Neural crest cell (in vitro differentiated cells): ENCODE measurements around the gene CPSF4. TPM values are rescaled to one million over a fixed set of nuclear protein-coding genes. Genes with fewer than 3 reads are reported as not detected.

ENCODE experiments used
- DNase-seq: peaks from one replicate; pipeline ENCODE4 v3.0.0; 2021; ENCODE audit warnings: low read depth, mixed read lengths, low spot score
- H3K27ac Mint-ChIP-seq: one replicate; pipeline ENCODE4 v1.8.0; 2021; ENCODE audit warnings: mild to moderate bottlenecking, mixed read lengths; ENCODE audit not compliant: unreplicated experiment
- H3K27me3 Mint-ChIP-seq: 2 replicates; pipeline ENCODE4 v1.8.0; 2021; ENCODE audit warnings: low read depth, mild to moderate bottlenecking, mixed read lengths
- H3K36me3 Mint-ChIP-seq: 2 replicates; pipeline ENCODE4 v1.8.0; 2021; ENCODE audit warnings: low read depth, mild to moderate bottlenecking, mixed read lengths
- H3K4me1 Mint-ChIP-seq: 2 replicates; pipeline ENCODE4 v1.8.0; 2021; ENCODE audit warnings: mixed read lengths
- H3K4me3 Mint-ChIP-seq: one replicate; pipeline ENCODE4 v1.8.0; 2021; ENCODE audit warnings: mild to moderate bottlenecking, mixed read lengths
- H3K9me3 Mint-ChIP-seq: 2 replicates; pipeline ENCODE4 v1.8.0; 2021; ENCODE audit warnings: mixed read lengths
- total RNA-seq: library from RNA; stranded (reverse); gene quantifications from 2 replicates; pipeline ENCODE4 v1.2.1, GENCODE V29; 2021
- TF ChIP-seq, protein P1 (sequence below): fragments of 200-600 bp; sonication (generic); conservative IDR thresholded peaks from 2 replicates; pipeline ENCODE4 v1.5.0; 2021; ENCODE audit warnings: antibody characterized with exemption, mild to moderate bottlenecking

CPSF4 gene
- total RNA-seq, 1 donor from 2014 or later, result 117 TPM

GRCh38 chr7:99404977-99405320 lies 33.8 kb upstream of the CPSF4 start:
- Mint-ChIP-seq H3K4me1 (peaks cover 27% of the 10 kb centered on the region), H3K27ac (no peak overlapping the region), H3K9me3 (no peaks in the 10 kb centered on the region), H3K36me3 (peaks cover 16% of the 10 kb centered on the region), H3K4me3 (peak overlapping the region; percentile 56), H3K27me3 (no peaks in the 10 kb centered on the region)
- DNase-seq, result no peak
- TF ChIP-seq, protein P1, sequence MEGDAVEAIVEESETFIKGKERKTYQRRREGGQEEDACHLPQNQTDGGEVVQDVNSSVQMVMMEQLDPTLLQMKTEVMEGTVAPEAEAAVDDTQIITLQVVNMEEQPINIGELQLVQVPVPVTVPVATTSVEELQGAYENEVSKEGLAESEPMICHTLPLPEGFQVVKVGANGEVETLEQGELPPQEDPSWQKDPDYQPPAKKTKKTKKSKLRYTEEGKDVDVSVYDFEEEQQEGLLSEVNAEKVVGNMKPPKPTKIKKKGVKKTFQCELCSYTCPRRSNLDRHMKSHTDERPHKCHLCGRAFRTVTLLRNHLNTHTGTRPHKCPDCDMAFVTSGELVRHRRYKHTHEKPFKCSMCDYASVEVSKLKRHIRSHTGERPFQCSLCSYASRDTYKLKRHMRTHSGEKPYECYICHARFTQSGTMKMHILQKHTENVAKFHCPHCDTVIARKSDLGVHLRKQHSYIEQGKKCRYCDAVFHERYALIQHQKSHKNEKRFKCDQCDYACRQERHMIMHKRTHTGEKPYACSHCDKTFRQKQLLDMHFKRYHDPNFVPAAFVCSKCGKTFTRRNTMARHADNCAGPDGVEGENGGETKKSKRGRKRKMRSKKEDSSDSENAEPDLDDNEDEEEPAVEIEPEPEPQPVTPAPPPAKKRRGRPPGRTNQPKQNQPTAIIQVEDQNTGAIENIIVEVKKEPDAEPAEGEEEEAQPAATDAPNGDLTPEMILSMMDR, result no peak

- TF ChIP-seq, protein P1, result no peak
- H3K36me3 Mint-ChIP-seq, result peaks cover 17% of the 10 kb centered on the region
- no peaks in the 10 kb centered on the region for H3K9me3 Mint-ChIP-seq
- H3K27me3 Mint-ChIP-seq, result no peaks in the 10 kb centered on the region
- H3K27ac Mint-ChIP-seq, result no peak overlapping the region
- H3K4me1 Mint-ChIP-seq, result peaks cover 37% of the 10 kb centered on the region
- peak overlapping the region; percentile 100 for H3K4me3 Mint-ChIP-seq
- DNase-seq, result no peak
These were observed 32.2 kb upstream of the CPSF4 start for GRCh38 chr7:99406557-99406956.

DNA sequence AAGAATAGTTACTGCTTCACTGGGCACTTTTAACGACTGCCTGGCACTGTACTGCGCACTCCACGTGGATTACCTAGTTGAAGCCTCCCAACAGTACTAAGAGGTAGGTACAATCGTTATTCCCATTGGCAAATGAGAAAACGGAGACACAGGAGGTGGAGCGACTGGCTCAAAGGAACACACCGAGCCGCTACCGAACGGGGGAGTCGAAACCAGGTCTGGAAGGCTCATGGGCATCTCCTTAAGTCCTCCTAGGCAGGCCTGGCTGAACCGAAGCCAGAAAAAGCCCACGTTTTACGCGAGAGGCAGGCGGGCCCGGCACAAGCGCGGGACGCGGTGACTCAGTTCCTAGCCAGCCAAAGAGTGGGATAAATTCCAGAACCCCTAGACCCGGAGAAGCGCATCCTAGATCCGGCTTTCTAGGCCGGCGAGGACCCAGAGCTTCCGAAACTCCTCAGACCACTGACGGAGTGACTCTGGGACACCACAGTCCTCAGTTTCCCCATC lies 30.8 kb upstream of the CPSF4 start:
- no peaks in the 10 kb centered on the region for H3K9me3 Mint-ChIP-seq
- H3K36me3 Mint-ChIP-seq, result peaks cover 18% of the 10 kb centered on the region
- H3K4me3 Mint-ChIP-seq, result peak overlapping the region; percentile 100
- peaks cover 37% of the 10 kb centered on the region for H3K4me1 Mint-ChIP-seq
- peak overlapping the region; percentile 63 for H3K27ac Mint-ChIP-seq
- DNase-seq, result no peak
- TF ChIP-seq, protein P1, result no peak
- H3K27me3 Mint-ChIP-seq, result no peaks in the 10 kb centered on the region

GRCh38 chr7:99408379-99409191 lies 30.2 kb upstream of the CPSF4 start, which contains the start of the genes BUD31 and PDAP1:
Gene BUD31, plus strand, starts transcription at chr7:99408969. Its CDS starts 2,124 bp downstream, at chr7:99411093.
Gene PDAP1, minus strand, starts transcription at chr7:99408597. Its CDS starts 49 bp downstream, at chr7:99408548.
- peaks cover 17% of the 10 kb centered on the region for H3K36me3 Mint-ChIP-seq
- H3K27ac Mint-ChIP-seq, result peak within 1 kb of the TSS; percentile 100
- TF ChIP-seq, protein P1, result no peak
- H3K9me3 Mint-ChIP-seq, result no peaks in the 10 kb centered on the region
- no peaks in the 10 kb centered on the region for H3K27me3 Mint-ChIP-seq
- DNase-seq, result peak; percentile 88
- H3K4me1 Mint-ChIP-seq, result peaks cover 37% of the 10 kb centered on the region
- H3K4me3 Mint-ChIP-seq, result peak within 1 kb of the TSS; percentile 100

GRCh38 chr7:99409192-99409572 lies 29.6 kb upstream of the CPSF4 start:
- H3K4me1 Mint-ChIP-seq, result peaks cover 37% of the 10 kb centered on the region
- no peaks in the 10 kb centered on the region for H3K27me3 Mint-ChIP-seq
- DNase-seq, result no peak
- peak overlapping the region; percentile 100 for H3K27ac Mint-ChIP-seq
- H3K4me3 Mint-ChIP-seq, result peak overlapping the region; percentile 100
- TF ChIP-seq, protein P1, result no peak
- H3K36me3 Mint-ChIP-seq, result peaks cover 14% of the 10 kb centered on the region
- H3K9me3 Mint-ChIP-seq, result no peaks in the 10 kb centered on the region
